Osteoblast (primary cell): ENCODE results near the gene IFNGR1. TPM values are rescaled to one million over a fixed set of nuclear protein-coding genes. Genes with fewer than 3 reads are reported as not detected.
A peak's percentile ranks its signal among the peaks of the same experiment; 100 is the strongest.

Experiments
- DNase-seq: peaks from one replicate; pipeline ENCODE4 v3.0.0; 2011; ENCODE audit warnings: low spot score, mixed read lengths; ENCODE audit not compliant: insufficient read length; ENCODE audit errors: missing footprints
- H2AFZ ChIP-seq: 2 replicates; pipeline ENCODE4 v1.6.0; 2011; ENCODE audit warnings: mild to moderate bottlenecking, low read length
- H3K27ac ChIP-seq: 2 replicates; pipeline ENCODE4 v1.5.1; 2011; ENCODE audit warnings: mild to moderate bottlenecking, low read depth, low read length, moderate library complexity
- H3K27me3 ChIP-seq: 2 replicates; pipeline ENCODE4 v1.6.0; 2012; ENCODE audit warnings: mild to moderate bottlenecking, control low read depth, inconsistent platforms, low read length, moderate library complexity; ENCODE audit not compliant: insufficient read depth
- H3K36me3 ChIP-seq: 2 replicates; pipeline ENCODE4 v1.5.1; 2011; ENCODE audit warnings: mild to moderate bottlenecking, low read length, control low read depth, moderate library complexity; ENCODE audit not compliant: insufficient read depth
- H3K4me1 ChIP-seq: 2 replicates; pipeline ENCODE4 v1.5.1; 2011; ENCODE audit warnings: mild to moderate bottlenecking, low read length, control low read depth, moderate library complexity; ENCODE audit not compliant: insufficient read depth
- H3K4me2 ChIP-seq: 2 replicates; pipeline ENCODE4 v1.6.0; 2011; ENCODE audit warnings: mild to moderate bottlenecking, low read length; ENCODE audit not compliant: insufficient read depth
- H3K4me3 ChIP-seq: fragments of 200-600 bp; sonication (generic); 3 replicates; pipeline ENCODE4 v1.5.1; 2012; ENCODE audit warnings: mild to moderate bottlenecking, low read length, inconsistent platforms; ENCODE audit not compliant: insufficient read depth
- H3K79me2 ChIP-seq: 2 replicates; pipeline ENCODE4 v1.6.0; 2012; ENCODE audit warnings: mild to moderate bottlenecking, low read length, control low read depth, inconsistent platforms; ENCODE audit not compliant: insufficient read depth
- H3K9me3 ChIP-seq: 2 replicates; pipeline ENCODE4 v1.5.1; 2011; ENCODE audit warnings: low read depth, low read length, control low read depth
- H4K20me1 ChIP-seq: 2 replicates; pipeline ENCODE4 v1.6.0; 2012; ENCODE audit warnings: mild to moderate bottlenecking, low read length, control low read depth; ENCODE audit not compliant: insufficient read depth
- CTCF ChIP-seq: IDR thresholded peaks from 2 replicates; pipeline ENCODE4 v1.5.1; 2011; ENCODE audit warnings: mild to moderate bottlenecking, low read depth, low read length, moderate library complexity; ENCODE audit errors: extremely low read depth
- total RNA-seq: library from RNA; depleted of rRNA; stranded (reverse); fragments of >200 nt; gene quantifications from 2 replicates; pipeline ENCODE4 v1.2.3, GENCODE V29; 2012

IFNGR1 gene
- total RNA-seq, 1 donor = 62.6 TPM

- Histone ChIP-seq H3K4me3 (no peak overlapping the region), H4K20me1 (peaks cover 8% of the 10 kb centered on the region), H2AFZ (no peak overlapping the region), H3K9me3 (no peaks in the 10 kb centered on the region), H3K79me2 (peaks cover 18% of the 10 kb centered on the region), H3K4me1 (peaks cover 18% of the 10 kb centered on the region), H3K27me3 (no peaks in the 10 kb centered on the region), H3K4me2 (no peak overlapping the region), H3K36me3 (no peaks in the 10 kb centered on the region), H3K27ac (no peak overlapping the region)
- no peak for DNase-seq
- no peak for TF ChIP-seq CTCF
These were observed 3.2 kb upstream of the IFNGR1 start for GRCh38 chr6:137222381-137222780.

GRCh38 chr6:137219664-137220252 lies 573 bp upstream of the IFNGR1 start:
- Histone ChIP-seq H3K27ac (peak overlapping the region; percentile 95), H4K20me1 (peaks cover 24% of the 10 kb centered on the region), H3K9me3 (no peaks in the 10 kb centered on the region), H3K36me3 (no peaks in the 10 kb centered on the region), H3K79me2 (peaks cover 43% of the 10 kb centered on the region), H3K4me1 (peaks cover 23% of the 10 kb centered on the region), H3K4me3 (peak overlapping the region; percentile 96), H3K4me2 (peak overlapping the region; percentile 98), H2AFZ (peak overlapping the region; percentile 95), H3K27me3 (no peaks in the 10 kb centered on the region)
- TF ChIP-seq CTCF = no peak
- peak; percentile 41 for DNase-seq

- no peak for TF ChIP-seq CTCF
These were observed 690 bp downstream of the IFNGR1 start for GRCh38 chr6:137218473-137218916.

DNA sequence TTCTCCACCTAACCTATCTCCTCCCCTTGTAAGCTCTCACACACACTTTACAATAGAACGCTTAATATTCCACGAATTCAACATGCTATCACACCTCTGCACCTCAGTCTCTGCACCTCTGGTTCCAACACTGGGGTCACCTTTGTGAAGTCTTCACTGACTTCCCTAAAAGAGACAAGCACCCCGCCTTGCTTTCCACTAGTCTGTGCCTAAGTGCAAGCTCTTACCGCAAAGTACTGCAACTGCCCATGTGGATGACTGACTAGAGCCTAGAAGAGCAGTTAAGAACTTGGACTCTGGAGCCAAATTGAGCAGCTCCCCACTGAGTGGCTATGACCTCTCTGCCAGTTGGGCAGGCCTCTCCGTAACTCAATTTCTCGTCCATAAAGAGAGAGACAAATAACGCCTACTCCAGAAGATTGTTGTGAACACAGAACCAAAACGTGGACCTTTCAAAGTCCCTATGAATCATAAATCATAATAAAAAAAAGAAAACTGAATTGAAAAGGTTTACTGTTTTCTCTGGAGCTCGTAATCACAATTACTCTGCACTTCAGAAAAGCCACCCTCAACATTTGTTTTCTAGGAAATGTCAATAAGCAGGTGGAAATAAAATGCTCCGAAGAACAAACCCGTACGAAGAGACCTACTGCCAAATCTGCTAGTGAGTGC lies 1.2 kb downstream of the IFNGR1 start:
- H3K79me2 ChIP-seq = peaks cover 62% of the 10 kb centered on the region
- H3K27ac ChIP-seq = peak overlapping the region; percentile 95
- peak overlapping the region; percentile 95 for H2AFZ ChIP-seq

More at GRCh38 chr6:137218473-137218916, 690 bp downstream of the IFNGR1 start:
- H2AFZ ChIP-seq = peak overlapping the region; percentile 95
- H3K4me3 ChIP-seq = peak overlapping the region; percentile 96
- no peaks in the 10 kb centered on the region for H3K36me3 ChIP-seq
- peak; percentile 83 for DNase-seq
- H3K4me1 ChIP-seq = peaks cover 31% of the 10 kb centered on the region
- H4K20me1 ChIP-seq = peaks cover 36% of the 10 kb centered on the region
- peaks cover 56% of the 10 kb centered on the region for H3K79me2 ChIP-seq
- peak overlapping the region; percentile 95 for H3K27ac ChIP-seq
- peak overlapping the region; percentile 98 for H3K4me2 ChIP-seq
- no peaks in the 10 kb centered on the region for H3K27me3 ChIP-seq
- no peaks in the 10 kb centered on the region for H3K9me3 ChIP-seq

More for the DNA sequence above, 1.2 kb downstream of the IFNGR1 start:
- Histone ChIP-seq H3K36me3 (no peaks in the 10 kb centered on the region), H3K27me3 (no peaks in the 10 kb centered on the region), H4K20me1 (peaks cover 41% of the 10 kb centered on the region), H3K9me3 (no peaks in the 10 kb centered on the region), H3K4me2 (peak overlapping the region; percentile 98), H3K4me1 (peaks cover 33% of the 10 kb centered on the region), H3K4me3 (peak overlapping the region; percentile 96)
- DNase-seq = peak; percentile 29
- TF ChIP-seq CTCF = no peak
